NCI-H510A treated with DMSO at 0.1 percent for 48 hours (cell line): ENCODE results near the gene ACAD8.

ENCODE experiments used
- DNase-seq: peaks from one replicate; lab custom pipeline; 2025; lab: John Stamatoyannopoulos, UW

Gene ACAD8

GRCh38 chr11:134291196-134291595 is 37.8 kb downstream of the ACAD8 start:
- DNase-seq = no peak

GRCh38 chr11:134292661-134293060 is 39.3 kb downstream of the ACAD8 start:
- no peak for DNase-seq

- DNase-seq = no peak
Observed at GRCh38 chr11:134293119-134294113, 40.0 kb downstream of the ACAD8 start.

- no peak for DNase-seq
Observed at GRCh38 chr11:134294664-134295063, 41.3 kb downstream of the ACAD8 start.

GRCh38 chr11:134312223-134312622 is 58.9 kb downstream of the ACAD8 start:
- DNase-seq = no peak

- no peak for DNase-seq
Observed at GRCh38 chr11:134312807-134313206, 59.4 kb downstream of the ACAD8 start.

GRCh38 chr11:134313379-134313778 is 60.0 kb downstream of the ACAD8 start:
- no peak for DNase-seq

GRCh38 chr11:134313821-134314607 is 60.6 kb downstream of the ACAD8 start:
- DNase-seq = no peak
